Osteoblast (primary cell): ENCODE measurements around the gene IP6K2. TPM values are rescaled to one million over a fixed set of nuclear protein-coding genes. Genes with fewer than 3 reads are reported as not detected.

Source experiments
- DNase-seq: peaks from one replicate; pipeline ENCODE4 v3.0.0; 2011; ENCODE audit warnings: low spot score, mixed read lengths; ENCODE audit not compliant: insufficient read length; ENCODE audit errors: missing footprints
- H2AFZ ChIP-seq: 2 replicates; pipeline ENCODE4 v1.6.0; 2011; ENCODE audit warnings: mild to moderate bottlenecking, low read length
- H3K27ac ChIP-seq: 2 replicates; pipeline ENCODE4 v1.5.1; 2011; ENCODE audit warnings: mild to moderate bottlenecking, low read depth, low read length, moderate library complexity
- H3K27me3 ChIP-seq: 2 replicates; pipeline ENCODE4 v1.6.0; 2012; ENCODE audit warnings: mild to moderate bottlenecking, control low read depth, inconsistent platforms, low read length, moderate library complexity; ENCODE audit not compliant: insufficient read depth
- H3K36me3 ChIP-seq: 2 replicates; pipeline ENCODE4 v1.5.1; 2011; ENCODE audit warnings: mild to moderate bottlenecking, low read length, control low read depth, moderate library complexity; ENCODE audit not compliant: insufficient read depth
- H3K4me1 ChIP-seq: 2 replicates; pipeline ENCODE4 v1.5.1; 2011; ENCODE audit warnings: mild to moderate bottlenecking, low read length, control low read depth, moderate library complexity; ENCODE audit not compliant: insufficient read depth
- H3K4me2 ChIP-seq: 2 replicates; pipeline ENCODE4 v1.6.0; 2011; ENCODE audit warnings: mild to moderate bottlenecking, low read length; ENCODE audit not compliant: insufficient read depth
- H3K4me3 ChIP-seq: fragments of 200-600 bp; sonication (generic); 3 replicates; pipeline ENCODE4 v1.5.1; 2012; ENCODE audit warnings: mild to moderate bottlenecking, low read length, inconsistent platforms; ENCODE audit not compliant: insufficient read depth
- H3K79me2 ChIP-seq: 2 replicates; pipeline ENCODE4 v1.6.0; 2012; ENCODE audit warnings: mild to moderate bottlenecking, low read length, control low read depth, inconsistent platforms; ENCODE audit not compliant: insufficient read depth
- H3K9me3 ChIP-seq: 2 replicates; pipeline ENCODE4 v1.5.1; 2011; ENCODE audit warnings: low read depth, low read length, control low read depth
- H4K20me1 ChIP-seq: 2 replicates; pipeline ENCODE4 v1.6.0; 2012; ENCODE audit warnings: mild to moderate bottlenecking, low read length, control low read depth; ENCODE audit not compliant: insufficient read depth
- total RNA-seq: library from RNA; depleted of rRNA; stranded (reverse); fragments of >200 nt; gene quantifications from 2 replicates; pipeline ENCODE4 v1.2.3, GENCODE V29; 2012
- TF ChIP-seq, protein P1 (sequence below): IDR thresholded peaks from 2 replicates; pipeline ENCODE4 v1.5.1; 2011; ENCODE audit warnings: mild to moderate bottlenecking, low read depth, low read length, moderate library complexity; ENCODE audit errors: extremely low read depth

Gene IP6K2
- total RNA-seq, 1 donor, result 44.9 TPM

DNA sequence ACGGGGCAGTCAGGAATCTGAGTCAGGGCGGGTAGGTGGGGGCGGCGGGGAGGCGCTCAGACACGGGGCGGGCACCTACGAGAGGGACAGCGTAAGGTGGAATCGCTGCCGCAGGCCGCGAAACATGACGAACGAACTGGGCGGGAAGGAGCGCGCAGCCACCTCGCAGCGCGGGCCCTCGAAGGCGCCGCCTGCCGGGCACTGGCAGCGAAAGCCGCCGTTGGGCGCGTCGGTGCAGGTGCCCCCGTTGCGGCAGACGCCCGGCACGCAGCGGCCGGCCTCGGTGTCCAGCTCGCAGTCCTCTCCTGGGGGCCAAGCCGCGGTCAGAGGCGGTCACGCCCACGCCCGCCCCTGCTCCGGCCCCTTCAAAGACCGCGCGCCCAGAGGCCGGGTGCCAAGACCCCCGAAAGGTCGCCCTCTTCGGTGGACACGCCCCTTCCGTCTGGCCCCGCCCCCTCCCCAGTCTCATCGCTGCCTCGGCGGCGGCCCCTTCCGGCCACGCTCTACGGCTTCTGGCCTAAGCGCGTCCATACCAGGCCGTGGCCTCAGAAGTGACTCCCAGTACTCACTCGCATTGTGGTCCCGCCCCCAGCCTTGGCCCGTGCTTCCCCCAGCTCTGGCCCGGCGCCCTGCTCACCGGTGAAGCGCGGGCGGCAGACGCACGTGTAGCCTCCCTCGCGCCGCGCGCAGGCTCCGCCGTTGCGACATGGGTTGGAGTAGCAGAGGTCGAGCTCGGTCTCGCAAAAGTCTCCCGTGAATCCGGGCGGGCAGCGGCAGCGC lies 60.8 kb downstream of the IP6K2 start:
- peak; percentile 99 for DNase-seq
- TF ChIP-seq, protein P1, sequence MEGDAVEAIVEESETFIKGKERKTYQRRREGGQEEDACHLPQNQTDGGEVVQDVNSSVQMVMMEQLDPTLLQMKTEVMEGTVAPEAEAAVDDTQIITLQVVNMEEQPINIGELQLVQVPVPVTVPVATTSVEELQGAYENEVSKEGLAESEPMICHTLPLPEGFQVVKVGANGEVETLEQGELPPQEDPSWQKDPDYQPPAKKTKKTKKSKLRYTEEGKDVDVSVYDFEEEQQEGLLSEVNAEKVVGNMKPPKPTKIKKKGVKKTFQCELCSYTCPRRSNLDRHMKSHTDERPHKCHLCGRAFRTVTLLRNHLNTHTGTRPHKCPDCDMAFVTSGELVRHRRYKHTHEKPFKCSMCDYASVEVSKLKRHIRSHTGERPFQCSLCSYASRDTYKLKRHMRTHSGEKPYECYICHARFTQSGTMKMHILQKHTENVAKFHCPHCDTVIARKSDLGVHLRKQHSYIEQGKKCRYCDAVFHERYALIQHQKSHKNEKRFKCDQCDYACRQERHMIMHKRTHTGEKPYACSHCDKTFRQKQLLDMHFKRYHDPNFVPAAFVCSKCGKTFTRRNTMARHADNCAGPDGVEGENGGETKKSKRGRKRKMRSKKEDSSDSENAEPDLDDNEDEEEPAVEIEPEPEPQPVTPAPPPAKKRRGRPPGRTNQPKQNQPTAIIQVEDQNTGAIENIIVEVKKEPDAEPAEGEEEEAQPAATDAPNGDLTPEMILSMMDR, result peak; percentile 50
- no peaks in the 10 kb centered on the region for H3K27me3 ChIP-seq
- H3K79me2 ChIP-seq, result no peaks in the 10 kb centered on the region
- H3K9me3 ChIP-seq, result no peaks in the 10 kb centered on the region
- H4K20me1 ChIP-seq, result no peaks in the 10 kb centered on the region
- H3K4me2 ChIP-seq, result peak overlapping the region; percentile 77
- H3K4me3 ChIP-seq, result peak overlapping the region; percentile 70
- H3K4me1 ChIP-seq, result peaks cover 3% of the 10 kb centered on the region
- H3K36me3 ChIP-seq, result no peaks in the 10 kb centered on the region
- peak overlapping the region; percentile 41 for H2AFZ ChIP-seq
- H3K27ac ChIP-seq, result no peak overlapping the region

GRCh38 chr3:48655606-48656005 lies 61.4 kb downstream of the IP6K2 start:
- Histone ChIP-seq H3K36me3 (no peaks in the 10 kb centered on the region), H2AFZ (no peak overlapping the region), H3K27ac (no peak overlapping the region), H3K4me2 (peak overlapping the region; percentile 77), H3K9me3 (no peaks in the 10 kb centered on the region), H3K4me3 (peak overlapping the region; percentile 70), H3K27me3 (no peaks in the 10 kb centered on the region), H3K79me2 (no peaks in the 10 kb centered on the region), H4K20me1 (no peaks in the 10 kb centered on the region), H3K4me1 (peaks cover 3% of the 10 kb centered on the region)
- no peak for DNase-seq
- TF ChIP-seq, protein P1, result no peak

- DNase-seq, result no peak
- no peaks in the 10 kb centered on the region for H3K27me3 ChIP-seq
- no peak overlapping the region for H3K4me3 ChIP-seq
- H2AFZ ChIP-seq, result no peak overlapping the region
- no peaks in the 10 kb centered on the region for H3K36me3 ChIP-seq
- H3K27ac ChIP-seq, result no peak overlapping the region
- TF ChIP-seq, protein P1, result no peak
- no peaks in the 10 kb centered on the region for H4K20me1 ChIP-seq
- no peaks in the 10 kb centered on the region for H3K9me3 ChIP-seq
- no peak overlapping the region for H3K4me2 ChIP-seq
- peaks cover 3% of the 10 kb centered on the region for H3K4me1 ChIP-seq
- no peaks in the 10 kb centered on the region for H3K79me2 ChIP-seq
These were observed 62.0 kb downstream of the IP6K2 start for GRCh38 chr3:48655063-48655462.

DNA sequence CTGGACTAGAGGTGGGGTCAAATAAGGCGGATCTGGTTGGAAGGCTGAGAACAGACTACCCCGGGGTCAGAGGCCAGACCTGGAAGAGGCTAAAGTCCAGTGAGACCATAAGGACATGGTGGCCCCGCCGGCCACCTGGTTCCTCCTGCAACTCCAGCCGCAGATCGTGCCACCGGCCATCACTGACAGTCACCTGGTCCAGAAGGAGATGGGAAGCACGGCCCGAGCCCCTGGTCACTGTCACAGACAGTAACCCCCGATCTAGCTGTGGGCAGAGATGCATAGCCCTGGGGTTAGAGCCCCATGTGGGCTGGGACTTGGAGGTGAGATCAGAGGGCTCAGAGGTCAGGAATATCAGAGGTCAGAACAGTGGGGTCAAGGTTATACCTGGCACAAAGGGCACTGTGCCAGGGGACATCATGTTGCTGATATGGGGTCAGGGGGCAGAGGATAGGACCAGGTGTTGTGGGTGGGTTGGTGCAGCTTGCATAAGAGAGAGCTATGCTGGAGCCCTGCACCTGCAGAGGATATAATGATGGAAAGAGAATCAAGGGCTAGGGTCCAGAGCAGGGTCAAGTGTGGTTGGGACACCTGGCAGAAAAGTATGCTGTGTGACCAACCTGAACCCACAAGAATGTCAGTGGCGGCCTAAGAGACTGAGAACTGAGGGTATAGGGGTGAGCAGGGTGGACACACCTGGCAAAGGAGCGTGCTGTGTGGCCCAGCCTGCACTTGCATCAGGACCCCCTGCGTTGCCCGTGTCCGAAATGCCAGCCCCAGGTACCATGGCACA lies 63.9 kb downstream of the IP6K2 start:
- H3K4me3 ChIP-seq, result no peak overlapping the region
- no peaks in the 10 kb centered on the region for H4K20me1 ChIP-seq
- no peak overlapping the region for H3K4me2 ChIP-seq
- no peak for DNase-seq
- H3K36me3 ChIP-seq, result no peaks in the 10 kb centered on the region
- H3K27ac ChIP-seq, result no peak overlapping the region
- TF ChIP-seq, protein P1, result no peak
- H3K27me3 ChIP-seq, result no peaks in the 10 kb centered on the region
- no peaks in the 10 kb centered on the region for H3K9me3 ChIP-seq
- no peak overlapping the region for H2AFZ ChIP-seq
- H3K4me1 ChIP-seq, result peaks cover 3% of the 10 kb centered on the region
- no peaks in the 10 kb centered on the region for H3K79me2 ChIP-seq
